Osteoblast (primary cell): Measurements from ENCODE around the gene DHX15. TPM values are rescaled to one million over a fixed set of nuclear protein-coding genes. Genes with fewer than 3 reads are reported as not detected.

Experiments used
- DNase-seq: peaks from one replicate; pipeline ENCODE4 v3.0.0; 2011; ENCODE audit warnings: low spot score, mixed read lengths; ENCODE audit not compliant: insufficient read length; ENCODE audit errors: missing footprints
- H2AFZ ChIP-seq: 2 replicates; pipeline ENCODE4 v1.6.0; 2011; ENCODE audit warnings: mild to moderate bottlenecking, low read length
- H3K27ac ChIP-seq: 2 replicates; pipeline ENCODE4 v1.5.1; 2011; ENCODE audit warnings: mild to moderate bottlenecking, low read depth, low read length, moderate library complexity
- H3K27me3 ChIP-seq: 2 replicates; pipeline ENCODE4 v1.6.0; 2012; ENCODE audit warnings: mild to moderate bottlenecking, control low read depth, inconsistent platforms, low read length, moderate library complexity; ENCODE audit not compliant: insufficient read depth
- H3K36me3 ChIP-seq: 2 replicates; pipeline ENCODE4 v1.5.1; 2011; ENCODE audit warnings: mild to moderate bottlenecking, low read length, control low read depth, moderate library complexity; ENCODE audit not compliant: insufficient read depth
- H3K4me1 ChIP-seq: 2 replicates; pipeline ENCODE4 v1.5.1; 2011; ENCODE audit warnings: mild to moderate bottlenecking, low read length, control low read depth, moderate library complexity; ENCODE audit not compliant: insufficient read depth
- H3K4me2 ChIP-seq: 2 replicates; pipeline ENCODE4 v1.6.0; 2011; ENCODE audit warnings: mild to moderate bottlenecking, low read length; ENCODE audit not compliant: insufficient read depth
- H3K4me3 ChIP-seq: fragments of 200-600 bp; sonication (generic); 3 replicates; pipeline ENCODE4 v1.5.1; 2012; ENCODE audit warnings: mild to moderate bottlenecking, low read length, inconsistent platforms; ENCODE audit not compliant: insufficient read depth
- H3K79me2 ChIP-seq: 2 replicates; pipeline ENCODE4 v1.6.0; 2012; ENCODE audit warnings: mild to moderate bottlenecking, low read length, control low read depth, inconsistent platforms; ENCODE audit not compliant: insufficient read depth
- H3K9me3 ChIP-seq: 2 replicates; pipeline ENCODE4 v1.5.1; 2011; ENCODE audit warnings: low read depth, low read length, control low read depth
- H4K20me1 ChIP-seq: 2 replicates; pipeline ENCODE4 v1.6.0; 2012; ENCODE audit warnings: mild to moderate bottlenecking, low read length, control low read depth; ENCODE audit not compliant: insufficient read depth
- CTCF ChIP-seq: IDR thresholded peaks from 2 replicates; pipeline ENCODE4 v1.5.1; 2011; ENCODE audit warnings: mild to moderate bottlenecking, low read depth, low read length, moderate library complexity; ENCODE audit errors: extremely low read depth
- total RNA-seq: library from RNA; depleted of rRNA; stranded (reverse); fragments of >200 nt; gene quantifications from 2 replicates; pipeline ENCODE4 v1.2.3, GENCODE V29; 2012

DHX15 gene
- total RNA-seq, result 107 and 109 TPM in 2 replicates

GRCh38 chr4:24584211-24584850 lies at the start of gene DHX15:
Gene DHX15, minus strand, starts transcription at chr4:24584554. Its CDS starts 161 bp downstream, at chr4:24584393.
- peak within 1 kb of the TSS; percentile 66 for H3K4me2 ChIP-seq
- peaks cover 16% of the 10 kb centered on the region for H3K4me1 ChIP-seq
- H2AFZ ChIP-seq, result peak within 1 kb of the TSS; percentile 100
- H3K79me2 ChIP-seq, result peaks cover 51% of the 10 kb centered on the region
- H3K27me3 ChIP-seq, result no peaks in the 10 kb centered on the region
- H3K27ac ChIP-seq, result peak within 1 kb of the TSS; percentile 99
- DNase-seq, result peak; percentile 96
- H3K9me3 ChIP-seq, result no peaks in the 10 kb centered on the region
- no peaks in the 10 kb centered on the region for H3K36me3 ChIP-seq
- no peak for TF ChIP-seq CTCF
- peaks cover 37% of the 10 kb centered on the region for H4K20me1 ChIP-seq
- peak within 1 kb of the TSS; percentile 100 for H3K4me3 ChIP-seq

GRCh38 chr4:24632011-24632410 lies 47.7 kb upstream of the DHX15 start:
- Histone ChIP-seq H3K79me2 (no peaks in the 10 kb centered on the region), H4K20me1 (no peaks in the 10 kb centered on the region), H3K4me3 (no peak overlapping the region), H3K36me3 (no peaks in the 10 kb centered on the region), H3K4me2 (no peak overlapping the region), H3K9me3 (no peaks in the 10 kb centered on the region), H3K27ac (no peak overlapping the region), H3K4me1 (no peaks in the 10 kb centered on the region), H2AFZ (no peak overlapping the region), H3K27me3 (no peaks in the 10 kb centered on the region)
- no peak for TF ChIP-seq CTCF
- DNase-seq, result no peak

GRCh38 chr4:24630937-24631336 lies 46.6 kb upstream of the DHX15 start:
- H3K36me3 ChIP-seq, result no peaks in the 10 kb centered on the region
- DNase-seq, result no peak
- no peaks in the 10 kb centered on the region for H4K20me1 ChIP-seq
- no peak overlapping the region for H3K4me2 ChIP-seq
- no peaks in the 10 kb centered on the region for H3K79me2 ChIP-seq
- H3K27ac ChIP-seq, result no peak overlapping the region
- H3K4me1 ChIP-seq, result no peaks in the 10 kb centered on the region
- no peak for TF ChIP-seq CTCF
- H2AFZ ChIP-seq, result no peak overlapping the region
- H3K27me3 ChIP-seq, result no peaks in the 10 kb centered on the region
- no peak overlapping the region for H3K4me3 ChIP-seq
- H3K9me3 ChIP-seq, result no peaks in the 10 kb centered on the region

GRCh38 chr4:24625091-24625490 lies 40.7 kb upstream of the DHX15 start:
- no peak for TF ChIP-seq CTCF

More at GRCh38 chr4:24625091-24625490, 40.7 kb upstream of the DHX15 start:
- H2AFZ ChIP-seq, result no peak overlapping the region
- no peak for DNase-seq
- no peaks in the 10 kb centered on the region for H3K79me2 ChIP-seq
- no peaks in the 10 kb centered on the region for H4K20me1 ChIP-seq
- no peaks in the 10 kb centered on the region for H3K9me3 ChIP-seq
- H3K27ac ChIP-seq, result no peak overlapping the region
- no peaks in the 10 kb centered on the region for H3K4me1 ChIP-seq
- no peak overlapping the region for H3K4me3 ChIP-seq
- H3K27me3 ChIP-seq, result no peaks in the 10 kb centered on the region
- no peaks in the 10 kb centered on the region for H3K36me3 ChIP-seq
- H3K4me2 ChIP-seq, result no peak overlapping the region
